PC-3 (cell line): ENCODE results near the gene COL2A1. TPM values are rescaled to one million over a fixed set of nuclear protein-coding genes. Genes with fewer than 3 reads are reported as not detected.

ENCODE experiments used
- ATAC-seq: fragments of 200-7000 bp; cut with Tn5 transposase; 2 replicates; pipeline ENCODE4 v1.9.1; 2020; ENCODE audit warnings: mild to moderate bottlenecking, moderate library complexity
- BruUV-seq: library from RNA; stranded (reverse); fragments of 400-500 nt; replicated peaks from 2 replicates; lab custom pipeline; 2021; lab: Mats Ljungman, UMichigan
- CTCF ChIA-PET: fragments of 300-600 bp; sonication (Branson Sonifier 250); formaldehyde crosslinking; loops from one replicate; lab custom pipeline; 2022; ENCODE audit warnings: antibody characterized with exemption; lab: Charles Lee
- POLR2A ChIA-PET: fragments of 300-600 bp; sonication (Branson Sonifier 250); formaldehyde crosslinking; loops from one replicate; lab custom pipeline; 2022; ENCODE audit warnings: antibody characterized with exemption; ENCODE audit not compliant: unreplicated experiment; lab: Charles Lee
- DNase-seq: peaks from one replicate; pipeline ENCODE4 v3.0.0-alpha.2; 2015
- H2AFZ ChIP-seq: fragments of 300-600 bp; sonication (generic); 2 replicates; pipeline ENCODE4 v1.6.0; 2016; ENCODE audit warnings: antibody characterized with exemption, low read length
- H3F3A ChIP-seq: fragments of 300-600 bp; sonication (generic); one replicate; pipeline ENCODE4 v1.6.0; 2017; ENCODE audit warnings: antibody characterized with exemption, low read length, control low read depth, mild to moderate bottlenecking; ENCODE audit not compliant: unreplicated experiment
- H3K27ac ChIP-seq: fragments of 300-600 bp; sonication (generic); 2 replicates; pipeline ENCODE4 v1.5.1; 2016; ENCODE audit warnings: mild to moderate bottlenecking, low read length
- H3K27me3 ChIP-seq: fragments of 300-600 bp; sonication (generic); 2 replicates; pipeline ENCODE4 v1.6.1; 2016; ENCODE audit warnings: low read length, mixed read lengths
- H3K36me3 ChIP-seq: fragments of 300-600 bp; sonication (generic); 2 replicates; pipeline ENCODE4 v1.6.1; 2016; ENCODE audit warnings: low read depth, mixed run types, low read length, mixed read lengths
- H3K4me1 ChIP-seq: fragments of 300-600 bp; sonication (generic); 2 replicates; pipeline ENCODE4 v1.5.1; 2016; ENCODE audit warnings: low read length; ENCODE audit not compliant: insufficient read depth
- H3K4me2 ChIP-seq: fragments of 300-600 bp; sonication (generic); 2 replicates; pipeline ENCODE4 v1.6.0; 2016; ENCODE audit warnings: low read length
- H3K4me3 ChIP-seq: fragments of 300-600 bp; sonication (generic); 2 replicates; pipeline ENCODE4 v1.5.1; 2016; ENCODE audit warnings: mild to moderate bottlenecking, low read length, mixed read lengths
- H3K79me2 ChIP-seq: fragments of 300-600 bp; sonication (generic); 2 replicates; pipeline ENCODE4 v1.6.1; 2017; ENCODE audit warnings: low read length, mixed read lengths
- H3K9ac ChIP-seq: fragments of 300-600 bp; sonication (generic); 2 replicates; pipeline ENCODE4 v1.6.0; 2016; ENCODE audit warnings: mild to moderate bottlenecking, low read length
- H3K9me2 ChIP-seq: fragments of 300-600 bp; sonication (generic); replicated peaks from 2 replicates; pipeline ENCODE4 v1.6.1; 2016; ENCODE audit warnings: mixed run types, low read length, mixed read lengths
- H3K9me3 ChIP-seq: fragments of 300-600 bp; sonication (generic); 2 replicates; pipeline ENCODE4 v1.6.1; 2016; ENCODE audit warnings: low read length, mixed read lengths
- H4K20me1 ChIP-seq: fragments of 300-600 bp; sonication (generic); 2 replicates; pipeline ENCODE4 v1.6.1; 2016; ENCODE audit warnings: low read length, mixed read lengths
- CTCF ChIP-seq: fragments of 300-600 bp; sonication (generic); conservative IDR thresholded peaks from 2 replicates; pipeline ENCODE4 v1.5.1; 2017; ENCODE audit warnings: antibody characterized with exemption, low read depth, mild to moderate bottlenecking, low read length
- EZH2 ChIP-seq: fragments of 300-600 bp; sonication (generic); IDR thresholded peaks from one replicate; pipeline ENCODE4 v1.6.1; 2017; ENCODE audit warnings: antibody characterized with exemption, mild to moderate bottlenecking, low read length; ENCODE audit not compliant: unreplicated experiment
- EZH2phosphoT487 ChIP-seq: fragments of 300-600 bp; sonication (generic); IDR thresholded peaks from 2 replicates; pipeline ENCODE4 v1.6.1; 2018; ENCODE audit warnings: mild to moderate bottlenecking, antibody characterized with exemption, low read length, borderline replicate concordance
- intact Hi-C: fragments of 100-400 bp; cut with micrococcal nuclease; formaldehyde crosslinking; loops from 2 replicates; pipeline ENCODE4 v1.9.0; 2023
- total RNA-seq: library from RNA; depleted of rRNA; stranded (reverse); fragments of >200 nt; gene quantifications from 2 replicates; pipeline ENCODE4 v1.2.3, GENCODE V29; 2014

The COL2A1 gene
- total RNA-seq, 1 experiment from 2014 or later = 6.7 TPM

GRCh38 chr12:48038085-48038484 lies 33.8 kb upstream of the COL2A1 start:
- Histone ChIP-seq H3K79me2 (no peaks in the 10 kb centered on the region), H3F3A (no peaks in the 10 kb centered on the region), H3K4me3 (no peak overlapping the region), H3K4me1 (peaks cover 8% of the 10 kb centered on the region; the same call in 1 of the 2 replicates), H3K9me3 (no peaks in the 10 kb centered on the region), H4K20me1 (no peaks in the 10 kb centered on the region), H3K27ac (no peak overlapping the region), H3K9ac (no peak overlapping the region), H3K4me2 (no peak overlapping the region), H3K9me2 (no peaks in the 10 kb centered on the region), H3K27me3 (no peaks in the 10 kb centered on the region), H2AFZ (no peak overlapping the region), H3K36me3 (peaks cover 2% of the 10 kb centered on the region; the same call in 1 of the 2 replicates)
- CTCF ChIA-PET = no interaction called here
- no peak for TF ChIP-seq EZH2phosphoT487
- TF ChIP-seq EZH2 = no peak
- no peak for TF ChIP-seq CTCF
- no TSS peak for BruUV-seq
- POLR2A ChIA-PET = no interaction called here
- ATAC-seq (no peak), DNase-seq (no peak)
- intact Hi-C loops = no loop called here

- Histone ChIP-seq H3K36me3 (no peaks in the 10 kb centered on the region), H3K4me2 (no peak overlapping the region), H4K20me1 (no peaks in the 10 kb centered on the region), H3K4me3 (no peak overlapping the region), H3F3A (no peaks in the 10 kb centered on the region), H3K4me1 (peaks cover 8% of the 10 kb centered on the region; the same call in 1 of the 2 replicates), H3K9me3 (no peaks in the 10 kb centered on the region), H3K9ac (no peak overlapping the region), H3K79me2 (no peaks in the 10 kb centered on the region), H3K27me3 (no peaks in the 10 kb centered on the region), H2AFZ (no peak overlapping the region), H3K27ac (no peak overlapping the region), H3K9me2 (no peaks in the 10 kb centered on the region)
- DNase-seq = no peak
- intact Hi-C loops = no loop called here
- BruUV-seq = no TSS peak
- TF ChIP-seq CTCF (no peak), EZH2phosphoT487 (no peak), EZH2 (no peak)
- CTCF ChIA-PET = no interaction called here
- no peak for ATAC-seq
- POLR2A ChIA-PET = no interaction called here
Observed at GRCh38 chr12:48037267-48037915, 33.1 kb upstream of the COL2A1 start.

GRCh38 chr12:48036818-48037217 lies 32.5 kb upstream of the COL2A1 start:
- ChIA-PET CTCF (no interaction called here), POLR2A (no interaction called here)
- H2AFZ ChIP-seq = no peak overlapping the region

More at GRCh38 chr12:48036818-48037217, 32.5 kb upstream of the COL2A1 start:
- H3K9ac ChIP-seq = no peak overlapping the region
- H3K4me3 ChIP-seq = no peak overlapping the region
- H3F3A ChIP-seq = no peaks in the 10 kb centered on the region
- TF ChIP-seq EZH2phosphoT487 (no peak), EZH2 (no peak), CTCF (no peak)
- peaks cover 8% of the 10 kb centered on the region; the same call in 1 of the 2 replicates for H3K4me1 ChIP-seq
- H3K79me2 ChIP-seq = no peaks in the 10 kb centered on the region
- no peaks in the 10 kb centered on the region for H4K20me1 ChIP-seq
- no peaks in the 10 kb centered on the region for H3K9me2 ChIP-seq
- H3K4me2 ChIP-seq = no peak overlapping the region
- H3K27me3 ChIP-seq = no peaks in the 10 kb centered on the region
- DNase-seq (no peak), ATAC-seq (no peak)
- intact Hi-C loops = no loop called here
- no peaks in the 10 kb centered on the region for H3K9me3 ChIP-seq
- no peak overlapping the region for H3K27ac ChIP-seq
- no TSS peak for BruUV-seq
- H3K36me3 ChIP-seq = no peaks in the 10 kb centered on the region
